Measurements from ENCODE around the gene ATP10D. TPM values are rescaled to one million over a fixed set of nuclear protein-coding genes. Genes with fewer than 3 reads are reported as not detected.

ATP10D gene
- total and polyA plus RNA-seq, 9 of the 15 experiments (the other 6 are each of a cell fraction or from before 2014, with no cell fraction given): 0.10 to 0.36 (median 0.19) TPM; not detected in 1

- H3K4me3 ChIP-seq: no peak overlapping the region
- POLR2A ChIA-PET: no interaction called here
- intact Hi-C loops (cut with micrococcal nuclease) (no loop called here), in situ Hi-C loops (cut with MboI) (no loop called here)
- FAIRE-seq (no peak), DNase-seq (ENCODE audit: extremely low read depth in 1 of 4, low spot score in 3 of 4) (no peak), ATAC-seq (no peak)
- CTCF ChIA-PET (ENCODE audit: low intra/inter-chr PET ratio): no interaction called here
- 23% methylated on average over 3 of the region's 3 CpGs for WGBS (ENCODE audit: insufficient coverage, low coverage, missing lambda C conversion rate)
- H3K27me3 ChIP-seq (ENCODE audit: control insufficient read depth in 2 of 2, insufficient read depth in 2 of 2, low read length in 2 of 2): no peaks in the 10 kb centered on the region
- no peak overlapping the region for H3K4me2 ChIP-seq (ENCODE audit: insufficient read depth, low read length)
- BruUV-seq (replicated peaks): no TSS peak
- H3K9ac ChIP-seq (ENCODE audit: insufficient read depth in 1 of 2, low read depth in 2 of 2, low read length in 2 of 2): no peak overlapping the region
- TF ChIP-seq CREBBP (IDR thresholded peaks at IDR 0.05; ENCODE audit: low read depth, low read length): no peak
- no peaks in the 10 kb centered on the region for H3K9me3 ChIP-seq (replicated peaks; ENCODE audit: control insufficient read depth, insufficient read depth, low read depth, low read length)
- H3K36me3 ChIP-seq (ENCODE audit: control insufficient read depth, insufficient read depth, low read length): no peaks in the 10 kb centered on the region
- H3K79me2 ChIP-seq (ENCODE audit: control insufficient read depth, insufficient read depth, low read length): no peaks in the 10 kb centered on the region
- no peaks in the 10 kb centered on the region for H3K4me1 ChIP-seq (replicated peaks in 1 of 2; ENCODE audit: control insufficient read depth in 2 of 2, insufficient read depth in 2 of 2, low read length in 2 of 2)
- no peak overlapping the region for H3K27ac ChIP-seq (ENCODE audit: extremely low read depth, low read depth, low read length)
- H2AFZ ChIP-seq (ENCODE audit: low read depth, low read length): no peak overlapping the region; the same call in 1 of the 2 replicates
- H4K20me1 ChIP-seq (replicated peaks; ENCODE audit: control insufficient read depth, insufficient read depth, low read length): no peaks in the 10 kb centered on the region
- H3K9me1 ChIP-seq (ENCODE audit: control insufficient read depth, insufficient read depth, low read length): no peaks in the 10 kb centered on the region
These were observed 87.9 kb downstream of the ATP10D start for GRCh38 chr4:47572981-47573380.

GRCh38 chr4:47577779-47578553 lies 92.9 kb downstream of the ATP10D start:
- ChIA-PET CTCF (ENCODE audit: low intra/inter-chr PET ratio) (no interaction called here), POLR2A (interaction anchor here (1.7 kb wide), 1 partner anchor 11 kb away, joined by 4 read pairs; no protein-coding TSS in a partner anchor)
- no peak overlapping the region for H3K9ac ChIP-seq (ENCODE audit: insufficient read depth in 1 of 2, low read depth in 2 of 2, low read length in 2 of 2)
- no peaks in the 10 kb centered on the region for H4K20me1 ChIP-seq (replicated peaks; ENCODE audit: control insufficient read depth, insufficient read depth, low read length)
- FAIRE-seq: no peak
- H3K79me2 ChIP-seq (ENCODE audit: control insufficient read depth, insufficient read depth, low read length): no peaks in the 10 kb centered on the region
- in situ Hi-C loops (cut with MboI) (no loop called here), intact Hi-C loops (cut with micrococcal nuclease) (no loop called here)
- no peak overlapping the region for H2AFZ ChIP-seq (ENCODE audit: low read depth, low read length)
- no TSS peak for BruUV-seq (replicated peaks)
- H3K4me3 ChIP-seq: no peak overlapping the region
- H3K9me3 ChIP-seq (replicated peaks; ENCODE audit: control insufficient read depth, insufficient read depth, low read depth, low read length): no peaks in the 10 kb centered on the region
- TF ChIP-seq MBD1 (CRISPR knock-in tag; IDR thresholded peaks at IDR 0.05): no peak
- no peak for TF ChIP-seq TAF7 (tag; IDR thresholded peaks at IDR 0.05)
- no peak for TF ChIP-seq ZNF766 (CRISPR knock-in tag; conservative IDR thresholded peaks at IDR 0.05)
- TF ChIP-seq EP400 (IDR thresholded peaks at IDR 0.05): no peak
- no peak for TF ChIP-seq CHD4 (IDR thresholded peaks at IDR 0.05; ENCODE audit: insufficient read depth, insufficient replicate concordance, low read depth, low read length, poor library complexity, severe bottlenecking)
- no peak for TF ChIP-seq BRD9 (IDR thresholded peaks at IDR 0.05; ENCODE audit: low read depth, partially characterized antibody)
- no peak for TF ChIP-seq LARP7 (IDR thresholded peaks at IDR 0.05)
- H3K27ac ChIP-seq (ENCODE audit: extremely low read depth, low read depth, low read length): no peak overlapping the region
- 0% methylated on average over 7 of the region's 7 CpGs for WGBS (ENCODE audit: insufficient coverage, low coverage, missing lambda C conversion rate)
- H3K36me3 ChIP-seq (ENCODE audit: control insufficient read depth, insufficient read depth, low read length): no peaks in the 10 kb centered on the region
- no peak for DNase-seq (ENCODE audit: extremely low read depth in 1 of 4, low spot score in 3 of 4)
- no peak for ATAC-seq
- no peak overlapping the region for H3K4me2 ChIP-seq (ENCODE audit: insufficient read depth, low read length)
- H3K27me3 ChIP-seq (ENCODE audit: control insufficient read depth in 2 of 2, insufficient read depth in 2 of 2, low read length in 2 of 2): no peaks in the 10 kb centered on the region
- no peaks in the 10 kb centered on the region for H3K9me1 ChIP-seq (ENCODE audit: control insufficient read depth, insufficient read depth, low read length)
- H3K4me1 ChIP-seq (replicated peaks in 1 of 2; ENCODE audit: control insufficient read depth in 2 of 2, insufficient read depth in 2 of 2, low read length in 2 of 2): no peaks in the 10 kb centered on the region
